A673 (cell line): ENCODE measurements around the gene RELN. TPM values are rescaled to one million over a fixed set of nuclear protein-coding genes. Genes with fewer than 3 reads are reported as not detected.
A peak's percentile ranks its signal among the peaks of the same experiment; 100 is the strongest.

Source experiments
- BruUV-seq: library from RNA; stranded (reverse); fragments of 400-500 nt; replicated peaks from 2 replicates; lab custom pipeline; 2021; lab: Mats Ljungman, UMichigan
- CTCF ChIA-PET: fragments of 300-600 bp; sonication (Branson Sonifier 250); formaldehyde crosslinking; loops from one replicate; lab custom pipeline; 2022; ENCODE audit warnings: antibody characterized with exemption; lab: Charles Lee
- POLR2A ChIA-PET: fragments of 300-600 bp; sonication (Branson Sonifier 250); formaldehyde crosslinking; loops from one replicate; lab custom pipeline; 2022; ENCODE audit warnings: antibody characterized with exemption; ENCODE audit not compliant: low non-redundant PET; lab: Charles Lee
- DNase-seq: peaks from one replicate; pipeline ENCODE4 v3.0.0-alpha.2; 2015; ENCODE audit warnings: low spot score
- H3K27ac ChIP-seq: fragments of 200-600 bp; sonication (generic); 2 replicates; pipeline ENCODE4 v1.5.1; 2016; ENCODE audit warnings: mixed run types, low read depth, mild to moderate bottlenecking, mixed read lengths, antibody characterized with exemption, low read length; ENCODE audit not compliant: poor library complexity, severe bottlenecking
- H3K27me3 ChIP-seq: fragments of 200-600 bp; sonication (generic); replicated peaks from 2 replicates; pipeline ENCODE4 v1.6.1; 2017; ENCODE audit warnings: mixed run types, low read depth, mild to moderate bottlenecking, mixed read lengths, antibody characterized with exemption, low read length; ENCODE audit not compliant: insufficient read depth, poor library complexity
- H3K36me3 ChIP-seq: fragments of 200-600 bp; sonication (generic); 2 replicates; pipeline ENCODE4 v1.6.1; 2016; ENCODE audit warnings: mixed run types, mild to moderate bottlenecking, mixed read lengths, antibody characterized with exemption, low read length; ENCODE audit not compliant: insufficient read depth, poor library complexity, severe bottlenecking
- H3K4me1 ChIP-seq: fragments of 200-600 bp; sonication (generic); 2 replicates; pipeline ENCODE4 v1.6.1; 2017; ENCODE audit warnings: mixed run types, mild to moderate bottlenecking, mixed read lengths, antibody characterized with exemption, low read length; ENCODE audit not compliant: insufficient read depth, poor library complexity, severe bottlenecking
- H3K4me3 ChIP-seq: fragments of 200-600 bp; sonication (generic); 2 replicates; pipeline ENCODE4 v1.5.1; 2016; ENCODE audit warnings: low read depth, mixed run types, mild to moderate bottlenecking, mixed read lengths, low read length; ENCODE audit not compliant: poor library complexity, severe bottlenecking
- H3K9me3 ChIP-seq: fragments of 200-600 bp; sonication (generic); 2 replicates; pipeline ENCODE4 v1.6.1; 2016; ENCODE audit warnings: mixed run types, low read depth, mild to moderate bottlenecking, mixed read lengths, antibody characterized with exemption, low read length; ENCODE audit not compliant: poor library complexity, severe bottlenecking
- EZH2 ChIP-seq: fragments of 200-600 bp; sonication (generic); IDR thresholded peaks from 2 replicates; pipeline ENCODE4 v1.6.1; 2017; ENCODE audit warnings: borderline replicate concordance, low read depth, mild to moderate bottlenecking, mixed read lengths, antibody characterized with exemption, low read length; ENCODE audit not compliant: poor library complexity, severe bottlenecking
- intact Hi-C: fragments of 100-400 bp; cut with micrococcal nuclease; formaldehyde crosslinking; loops from one replicate; pipeline ENCODE4 v1.10.0; 2022; ENCODE audit not compliant: unreplicated experiment
- total RNA-seq: library from RNA; stranded (reverse); gene quantifications from 2 replicates; pipeline ENCODE4 v1.2.3, GENCODE V29; 2021
- TF ChIP-seq, protein P1 (sequence below): fragments of 300-800, 200-600 bp; sonication (generic); conservative IDR thresholded peaks from 2 replicates; pipeline ENCODE4 v1.5.1; 2017; ENCODE audit warnings: low read depth, mild to moderate bottlenecking, antibody characterized with exemption, low read length, moderate library complexity, mixed read lengths

Gene RELN
- total RNA-seq, 1 experiment from 2014 or later, result not detected

DNA sequence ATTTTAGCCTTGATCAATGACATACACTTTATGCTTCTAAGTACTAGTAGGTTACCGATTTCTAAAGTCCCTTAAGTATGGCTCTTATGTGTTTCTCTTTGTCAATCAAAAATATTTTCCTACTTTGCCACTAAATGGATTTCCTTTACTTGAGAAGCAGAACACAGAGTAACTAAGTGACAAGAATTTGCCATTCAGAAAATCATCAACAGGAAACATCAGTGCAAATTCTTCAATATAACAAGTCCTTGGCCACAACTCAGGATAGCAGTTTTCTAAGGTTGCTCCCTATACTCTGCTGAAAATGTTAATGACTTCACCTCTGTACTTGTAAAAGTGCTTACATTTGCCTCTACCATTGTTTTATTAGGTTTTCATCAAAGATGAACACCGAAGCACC lies 303.8 kb downstream of the RELN start:
- no peaks in the 10 kb centered on the region for H3K4me1 ChIP-seq
- ChIA-PET CTCF (no interaction called here), POLR2A (no interaction called here)
- no peak for DNase-seq
- H3K36me3 ChIP-seq, result no peaks in the 10 kb centered on the region
- BruUV-seq, result no TSS peak
- intact Hi-C loops, result no loop called here
- no peak overlapping the region for H3K27ac ChIP-seq
- no peak overlapping the region for H3K4me3 ChIP-seq
- H3K9me3 ChIP-seq, result no peaks in the 10 kb centered on the region
- peaks cover 48% of the 10 kb centered on the region for H3K27me3 ChIP-seq
- TF ChIP-seq, protein P1, sequence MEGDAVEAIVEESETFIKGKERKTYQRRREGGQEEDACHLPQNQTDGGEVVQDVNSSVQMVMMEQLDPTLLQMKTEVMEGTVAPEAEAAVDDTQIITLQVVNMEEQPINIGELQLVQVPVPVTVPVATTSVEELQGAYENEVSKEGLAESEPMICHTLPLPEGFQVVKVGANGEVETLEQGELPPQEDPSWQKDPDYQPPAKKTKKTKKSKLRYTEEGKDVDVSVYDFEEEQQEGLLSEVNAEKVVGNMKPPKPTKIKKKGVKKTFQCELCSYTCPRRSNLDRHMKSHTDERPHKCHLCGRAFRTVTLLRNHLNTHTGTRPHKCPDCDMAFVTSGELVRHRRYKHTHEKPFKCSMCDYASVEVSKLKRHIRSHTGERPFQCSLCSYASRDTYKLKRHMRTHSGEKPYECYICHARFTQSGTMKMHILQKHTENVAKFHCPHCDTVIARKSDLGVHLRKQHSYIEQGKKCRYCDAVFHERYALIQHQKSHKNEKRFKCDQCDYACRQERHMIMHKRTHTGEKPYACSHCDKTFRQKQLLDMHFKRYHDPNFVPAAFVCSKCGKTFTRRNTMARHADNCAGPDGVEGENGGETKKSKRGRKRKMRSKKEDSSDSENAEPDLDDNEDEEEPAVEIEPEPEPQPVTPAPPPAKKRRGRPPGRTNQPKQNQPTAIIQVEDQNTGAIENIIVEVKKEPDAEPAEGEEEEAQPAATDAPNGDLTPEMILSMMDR, result no peak
- TF ChIP-seq EZH2, result no peak

DNA sequence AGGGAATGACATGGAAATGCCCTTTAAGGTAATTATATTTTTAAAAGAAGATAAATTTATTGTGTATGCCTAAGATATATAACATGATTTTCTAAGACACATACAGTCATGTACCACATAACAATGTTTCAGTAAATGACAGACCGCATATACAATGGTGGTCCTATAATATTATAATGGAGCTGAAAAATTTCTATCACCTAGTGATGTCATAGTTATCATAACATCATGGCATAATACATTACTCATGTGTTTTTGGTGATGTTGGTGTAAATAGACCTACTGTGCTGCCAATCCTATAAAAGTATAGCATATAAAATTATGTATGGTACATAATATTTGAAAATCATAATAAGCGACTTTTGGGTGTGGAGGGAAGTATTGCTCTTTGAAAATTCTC lies 306.1 kb downstream of the RELN start:
- Histone ChIP-seq H3K27me3 (peaks cover 37% of the 10 kb centered on the region), H3K4me1 (no peaks in the 10 kb centered on the region), H3K4me3 (no peak overlapping the region), H3K9me3 (no peaks in the 10 kb centered on the region), H3K27ac (no peak overlapping the region), H3K36me3 (no peaks in the 10 kb centered on the region)
- ChIA-PET CTCF (no interaction called here), POLR2A (no interaction called here)
- no peak for DNase-seq
- intact Hi-C loops, result no loop called here
- TF ChIP-seq EZH2, result no peak
- TF ChIP-seq, protein P1, result no peak
- BruUV-seq, result no TSS peak

DNA sequence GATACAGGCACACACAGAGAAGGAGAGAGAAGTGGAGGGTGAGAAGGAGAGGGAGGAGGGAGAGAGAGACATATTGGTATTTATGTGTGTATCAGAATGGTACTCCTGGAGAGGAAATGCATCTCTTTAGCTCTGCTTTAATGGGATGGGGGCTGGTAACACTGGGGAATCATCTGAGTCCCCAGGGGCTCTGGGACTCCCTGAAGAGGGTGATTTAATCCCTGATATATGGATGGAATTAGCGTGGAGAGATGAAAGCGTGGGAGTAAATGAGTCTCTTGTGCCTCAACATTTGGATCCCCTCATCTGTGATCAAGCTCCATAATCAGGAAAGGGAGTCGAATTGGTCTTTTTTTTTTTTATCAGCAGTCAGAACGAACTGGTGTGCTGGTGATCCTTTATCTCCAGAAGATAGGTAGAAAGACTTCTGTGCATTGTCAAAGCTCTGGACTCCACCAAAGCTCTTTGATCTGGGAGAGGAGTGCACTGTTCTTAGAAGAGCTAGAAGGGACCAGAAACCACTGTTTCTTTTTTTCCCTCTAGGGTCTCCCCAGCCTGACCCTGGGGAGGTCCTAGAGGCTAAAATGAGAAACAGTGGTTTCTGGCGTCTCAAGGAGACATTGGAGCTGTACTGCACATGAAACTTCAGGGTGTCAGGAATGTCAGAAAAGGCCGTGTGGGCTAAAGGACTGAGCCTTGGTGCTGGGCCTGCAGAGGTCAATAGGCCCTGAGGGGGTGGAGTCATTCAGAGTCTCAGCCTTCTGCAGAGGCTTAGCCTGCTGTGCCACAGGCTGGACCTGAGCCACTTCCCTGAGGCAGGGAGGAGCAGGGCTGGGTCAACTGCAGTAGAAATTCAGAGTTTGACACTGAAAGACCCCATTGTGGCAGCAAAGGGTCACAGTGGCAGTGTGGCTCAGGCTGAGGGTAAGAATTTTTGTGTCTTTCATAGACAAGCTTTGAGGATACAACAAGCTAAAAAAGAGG lies 309.0 kb downstream of the RELN start:
- CTCF ChIA-PET, result no interaction called here
- intact Hi-C loops, result no loop called here

More for the DNA sequence above, 309.0 kb downstream of the RELN start:
- peak; percentile 58 for DNase-seq
- POLR2A ChIA-PET, result no interaction called here
- H3K4me3 ChIP-seq, result no peak overlapping the region
- no peak for TF ChIP-seq EZH2
- TF ChIP-seq, protein P1, result no peak
- BruUV-seq, result no TSS peak
- H3K4me1 ChIP-seq, result no peaks in the 10 kb centered on the region
- peaks cover 21% of the 10 kb centered on the region for H3K27me3 ChIP-seq
- H3K9me3 ChIP-seq, result no peaks in the 10 kb centered on the region
- no peaks in the 10 kb centered on the region for H3K36me3 ChIP-seq
- no peak overlapping the region for H3K27ac ChIP-seq
